Mammary epithelial cell (primary cell): ENCODE results near the gene PRMT7.

Source experiments
- CTCF ChIP-seq, 2 donors: IDR thresholded peaks in 1 of 2; conservative IDR thresholded peaks in 1 of 2; 2 replicates each; pipeline ENCODE4 v1.5.1; 2011 to 2012; ENCODE audit warnings: inconsistent platforms in 2 of 2, low read length in 2 of 2, mild to moderate bottlenecking in 2 of 2, control low read depth in 1 of 2, low read depth in 1 of 2; ENCODE audit not compliant: insufficient read depth in 1 of 2; ENCODE audit errors: extremely low read depth in 1 of 2
- EZH2 ChIP-seq: IDR thresholded peaks from 2 replicates; pipeline ENCODE4 v1.6.1; 2012; ENCODE audit warnings: low read length, inconsistent platforms, borderline replicate concordance

DNA sequence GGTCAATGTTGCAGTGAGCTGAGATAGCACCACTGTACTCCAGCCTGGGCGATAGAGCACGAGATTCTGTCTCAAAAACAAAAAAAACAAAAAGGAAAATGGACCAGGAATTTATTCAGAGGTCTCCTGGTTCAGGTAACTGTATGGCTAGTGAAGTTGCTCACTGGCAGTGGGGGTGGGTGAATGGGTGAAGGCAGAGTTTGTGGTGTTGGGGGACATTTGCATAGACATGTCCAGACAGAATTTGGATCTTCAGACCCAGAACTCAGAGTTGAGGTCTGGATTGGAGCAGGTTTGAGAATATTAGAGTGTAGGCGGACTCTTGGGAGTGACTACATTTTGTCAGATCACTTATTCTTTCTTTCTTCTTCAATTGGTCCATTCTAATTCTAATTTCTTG is 82.5 kb downstream of the PRMT7 start:
- TF ChIP-seq CTCF (conservative IDR thresholded peaks at IDR 0.05 in 1 of 2, IDR thresholded peaks at IDR 0.05 in 1 of 2; ENCODE audit: extremely low read depth in 1 of 2, insufficient read depth in 1 of 2, low read depth in 1 of 2, low read length in 2 of 2) (no peak), EZH2 (no peak)
